ENCODE data around the gene CETP. TPM values are rescaled to one million over a fixed set of nuclear protein-coding genes. Genes with fewer than 3 reads are reported as not detected.

Gene CETP
- total RNA-seq, 1 donor from 2014 or later = not detected

- H3K4me1 Mint-ChIP-seq (ENCODE audit: low read depth) = peaks cover 6% of the 10 kb centered on the region
- no peak for DNase-seq (ENCODE audit: low spot score, unreplicated experiment)
- no peak overlapping the region for H3K27ac Mint-ChIP-seq
- no peaks in the 10 kb centered on the region for H3K9me3 Mint-ChIP-seq (ENCODE audit: low read depth)
- H3K36me3 Mint-ChIP-seq (ENCODE audit: insufficient read depth) = peaks cover 29% of the 10 kb centered on the region
- H3K27me3 Mint-ChIP-seq = no peaks in the 10 kb centered on the region
- no peak overlapping the region for H3K4me3 Mint-ChIP-seq (ENCODE audit: low read depth)
- TF ChIP-seq CTCF (IDR thresholded peaks at IDR 0.05; ENCODE audit: unreplicated experiment) = no peak
Measured at GRCh38 chr16:56943761-56944375, 17.9 kb upstream of the CETP start.

- Mint-ChIP-seq H3K9me3 (ENCODE audit: low read depth) (no peaks in the 10 kb centered on the region), H3K27me3 (no peaks in the 10 kb centered on the region), H3K36me3 (ENCODE audit: insufficient read depth) (peaks cover 20% of the 10 kb centered on the region), H3K4me3 (ENCODE audit: low read depth) (no peak overlapping the region), H3K4me1 (ENCODE audit: low read depth) (peaks cover 4% of the 10 kb centered on the region), H3K27ac (no peak overlapping the region)
- no peak for TF ChIP-seq CTCF (IDR thresholded peaks at IDR 0.05; ENCODE audit: unreplicated experiment)
- no peak for DNase-seq (ENCODE audit: low spot score, unreplicated experiment)
Measured at GRCh38 chr16:56944954-56945839, 16.6 kb upstream of the CETP start.

DNA sequence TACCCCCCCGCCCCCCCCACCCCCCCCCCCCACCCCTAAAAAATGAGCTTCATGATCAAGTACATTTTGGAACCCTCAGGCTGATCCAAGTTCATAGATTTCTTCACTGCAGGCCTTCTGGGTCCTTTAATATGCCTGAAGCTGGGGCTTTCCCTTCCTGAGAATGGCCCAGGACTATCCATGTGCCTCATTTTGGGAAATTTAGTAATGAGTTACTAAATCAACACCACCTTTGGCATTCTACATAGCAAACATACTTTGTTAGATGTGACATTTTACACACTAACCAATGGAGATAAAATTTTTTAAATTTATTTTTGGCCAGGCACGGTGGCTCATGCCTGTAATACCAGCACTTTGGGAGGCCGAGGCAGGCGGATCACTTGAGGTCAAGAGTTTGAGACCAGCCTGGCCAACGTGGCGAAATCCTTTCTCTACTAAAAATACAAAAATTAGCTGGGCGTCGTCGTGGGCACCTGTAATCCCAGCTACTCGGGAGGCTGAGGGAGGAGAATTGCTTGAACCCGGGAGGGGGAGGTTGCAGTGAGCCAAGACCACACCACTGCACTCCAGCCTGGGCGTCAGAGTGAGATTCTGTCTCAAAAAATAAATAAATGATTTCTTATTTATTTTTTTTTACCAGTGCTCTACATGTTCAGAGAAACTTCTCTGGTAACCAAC is 15.8 kb upstream of the CETP start:
- Mint-ChIP-seq H3K4me1 (ENCODE audit: low read depth) (peaks cover 4% of the 10 kb centered on the region), H3K36me3 (ENCODE audit: insufficient read depth) (peaks cover 19% of the 10 kb centered on the region), H3K4me3 (ENCODE audit: low read depth) (no peak overlapping the region), H3K27ac (no peak overlapping the region), H3K27me3 (no peaks in the 10 kb centered on the region), H3K9me3 (ENCODE audit: low read depth) (no peaks in the 10 kb centered on the region)
- TF ChIP-seq CTCF (IDR thresholded peaks at IDR 0.05; ENCODE audit: unreplicated experiment) = no peak
- no peak for DNase-seq (ENCODE audit: low spot score, unreplicated experiment)

DNA sequence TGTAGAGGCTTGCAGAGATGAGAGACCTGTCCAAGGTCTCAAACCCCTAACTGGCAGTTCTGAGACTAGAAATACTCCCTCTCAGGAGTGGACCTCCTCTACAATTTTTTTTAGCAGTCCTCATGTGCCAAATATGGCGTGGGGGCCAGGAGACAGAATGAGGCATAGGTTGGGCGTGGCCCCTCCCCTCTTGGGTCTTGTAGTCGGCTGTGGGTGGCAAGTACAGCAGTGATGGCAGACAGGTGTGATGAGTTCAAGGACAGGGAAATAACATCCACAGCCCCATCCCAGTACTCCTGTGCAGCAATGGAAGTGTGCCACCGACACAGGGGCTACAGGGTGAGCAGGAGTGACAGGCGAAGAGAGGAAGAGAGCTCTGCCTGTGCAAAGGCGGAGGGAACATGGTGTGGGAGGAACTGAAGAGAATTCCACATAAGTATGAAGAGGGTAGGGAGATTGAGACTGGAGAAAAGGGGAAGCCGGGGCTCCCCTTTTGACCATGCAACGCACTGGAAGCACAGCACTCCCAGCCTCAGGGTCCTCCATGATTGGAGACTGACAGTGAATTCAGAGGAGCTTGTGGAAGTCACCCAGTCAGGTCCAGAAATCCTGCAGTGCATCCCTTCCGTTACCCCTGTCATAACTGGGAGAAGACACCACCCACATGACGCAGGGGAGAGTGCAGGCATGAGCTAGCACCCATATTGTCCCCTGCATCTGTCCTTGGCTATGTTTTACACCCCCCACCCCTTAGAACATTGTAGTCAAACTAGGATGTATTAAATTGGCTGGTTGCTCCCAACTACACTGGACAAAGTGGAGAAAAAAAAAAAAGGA is 14.8 kb upstream of the CETP start:
- Mint-ChIP-seq H3K27ac (peak overlapping the region; percentile 20), H3K36me3 (ENCODE audit: insufficient read depth) (peaks cover 17% of the 10 kb centered on the region), H3K4me1 (ENCODE audit: low read depth) (peaks cover 4% of the 10 kb centered on the region), H3K9me3 (ENCODE audit: low read depth) (no peaks in the 10 kb centered on the region), H3K4me3 (ENCODE audit: low read depth) (no peak overlapping the region), H3K27me3 (no peaks in the 10 kb centered on the region)
- TF ChIP-seq CTCF (IDR thresholded peaks at IDR 0.05; ENCODE audit: unreplicated experiment) = no peak
- no peak for DNase-seq (ENCODE audit: low spot score, unreplicated experiment)

Measured in progenitor cell of endocrine pancreas (in vitro differentiated cells).